Astrocyte (in vitro differentiated cells and primary cell): Measurements from ENCODE around the gene CCDC60.

Source experiments
- EZH2 ChIP-seq: IDR thresholded peaks from 2 replicates; pipeline ENCODE4 v1.6.1; 2012; ENCODE audit warnings: mild to moderate bottlenecking, low read length, inconsistent platforms; ENCODE audit not compliant: insufficient read depth
- TF ChIP-seq, protein P1 (sequence below): IDR thresholded peaks from 2 replicates; pipeline ENCODE4 v1.5.1; 2011; ENCODE audit warnings: low read depth, mild to moderate bottlenecking, inconsistent platforms, low read length, moderate library complexity; ENCODE audit not compliant: insufficient read depth

DNA sequence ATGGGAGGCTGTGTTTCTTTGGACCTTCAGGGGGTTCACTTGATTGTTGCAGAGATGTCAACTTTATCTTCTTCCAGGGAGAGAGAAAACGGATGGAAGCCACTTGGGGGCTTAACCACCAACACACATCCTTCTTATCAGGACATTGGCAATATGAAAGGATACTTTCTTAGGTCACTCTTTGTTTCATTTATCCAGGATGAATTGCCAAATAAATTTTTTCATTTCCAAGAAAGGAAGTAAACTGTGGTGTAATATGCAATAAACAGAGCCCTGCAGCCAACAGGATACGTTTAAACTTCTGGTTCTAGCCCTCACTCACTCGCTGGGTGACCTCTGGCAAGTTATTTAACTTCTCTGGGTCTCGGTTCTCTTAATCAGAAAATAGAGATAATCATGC, 77.8 kb downstream of the CCDC60 start:
- TF ChIP-seq, protein P1, sequence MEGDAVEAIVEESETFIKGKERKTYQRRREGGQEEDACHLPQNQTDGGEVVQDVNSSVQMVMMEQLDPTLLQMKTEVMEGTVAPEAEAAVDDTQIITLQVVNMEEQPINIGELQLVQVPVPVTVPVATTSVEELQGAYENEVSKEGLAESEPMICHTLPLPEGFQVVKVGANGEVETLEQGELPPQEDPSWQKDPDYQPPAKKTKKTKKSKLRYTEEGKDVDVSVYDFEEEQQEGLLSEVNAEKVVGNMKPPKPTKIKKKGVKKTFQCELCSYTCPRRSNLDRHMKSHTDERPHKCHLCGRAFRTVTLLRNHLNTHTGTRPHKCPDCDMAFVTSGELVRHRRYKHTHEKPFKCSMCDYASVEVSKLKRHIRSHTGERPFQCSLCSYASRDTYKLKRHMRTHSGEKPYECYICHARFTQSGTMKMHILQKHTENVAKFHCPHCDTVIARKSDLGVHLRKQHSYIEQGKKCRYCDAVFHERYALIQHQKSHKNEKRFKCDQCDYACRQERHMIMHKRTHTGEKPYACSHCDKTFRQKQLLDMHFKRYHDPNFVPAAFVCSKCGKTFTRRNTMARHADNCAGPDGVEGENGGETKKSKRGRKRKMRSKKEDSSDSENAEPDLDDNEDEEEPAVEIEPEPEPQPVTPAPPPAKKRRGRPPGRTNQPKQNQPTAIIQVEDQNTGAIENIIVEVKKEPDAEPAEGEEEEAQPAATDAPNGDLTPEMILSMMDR: no peak
- TF ChIP-seq EZH2: no peak
